Tibial artery (tissue), 4 donors: ENCODE data around the gene STARD4.

Source experiments
- DNase-seq, 2 donors: peaks; one replicate each; pipeline ENCODE4 v3.0.0-alpha.2; 2019
- H3K27ac ChIP-seq, 2 donors: fragments of 200-600 bp; sonication (generic) in 1 of 2; 1 replicate in 1 of 2; 2 replicates in 1 of 2; pipeline ENCODE4 v1.5.1; 2018 to 2019; ENCODE audit warnings: mild to moderate bottlenecking in 1 of 2
- H3K27me3 ChIP-seq, 2 donors: fragments of 200-600 bp; sonication (generic) in 1 of 2; one replicate each; pipeline versions ENCODE4 v1.5.1 to v1.6.0; 2016 to 2019
- H3K36me3 ChIP-seq, 3 donors: fragments of 200-600 bp; sonication (generic) in 2 of 3; one replicate each; pipeline ENCODE4 v1.5.1; 2016 to 2019; ENCODE audit warnings: mild to moderate bottlenecking in 2 of 3
- H3K4me1 ChIP-seq, 4 donors: fragments of 200-600 bp; sonication (generic) in 2 of 4; 1 replicate in 3 of 4; 2 replicates in 1 of 4; pipeline ENCODE4 v1.5.1; 2016 to 2019
- H3K4me3 ChIP-seq, 2 donors: fragments of 200-600 bp; sonication (generic) in 1 of 2; 1 replicate in 1 of 2; 2 replicates in 1 of 2; pipeline ENCODE4 v1.5.1; 2018 to 2019; ENCODE audit warnings: mild to moderate bottlenecking in 2 of 2
- H3K9me3 ChIP-seq, 3 donors: fragments of 200-600 bp; sonication (generic) in 1 of 3; one replicate each; pipeline ENCODE4 v1.5.1; 2016 to 2019
- intact Hi-C: fragments of 100-400 bp; cut with DNase I; formaldehyde crosslinking; loops from one replicate; pipeline ENCODE4 v1.15.0; 2023; ENCODE audit warnings: low total_unique reads
- TF ChIP-seq, protein P1 (sequence below), 2 experiments: fragments of 200-600 bp in 1 of 2; fragments of 450-650 bp in 1 of 2; IDR thresholded peaks; one replicate each; pipeline ENCODE4 v1.5.1; 2017 to 2019; ENCODE audit warnings: antibody characterized with exemption in 2 of 2, mild to moderate bottlenecking in 1 of 2, moderate library complexity in 1 of 2

The STARD4 gene

GRCh38 chr5:111537141-111538024 lies 25.0 kb upstream of the STARD4 start:
- DNase-seq = no peak
- intact Hi-C loops = no loop called here
- TF ChIP-seq, protein P1, sequence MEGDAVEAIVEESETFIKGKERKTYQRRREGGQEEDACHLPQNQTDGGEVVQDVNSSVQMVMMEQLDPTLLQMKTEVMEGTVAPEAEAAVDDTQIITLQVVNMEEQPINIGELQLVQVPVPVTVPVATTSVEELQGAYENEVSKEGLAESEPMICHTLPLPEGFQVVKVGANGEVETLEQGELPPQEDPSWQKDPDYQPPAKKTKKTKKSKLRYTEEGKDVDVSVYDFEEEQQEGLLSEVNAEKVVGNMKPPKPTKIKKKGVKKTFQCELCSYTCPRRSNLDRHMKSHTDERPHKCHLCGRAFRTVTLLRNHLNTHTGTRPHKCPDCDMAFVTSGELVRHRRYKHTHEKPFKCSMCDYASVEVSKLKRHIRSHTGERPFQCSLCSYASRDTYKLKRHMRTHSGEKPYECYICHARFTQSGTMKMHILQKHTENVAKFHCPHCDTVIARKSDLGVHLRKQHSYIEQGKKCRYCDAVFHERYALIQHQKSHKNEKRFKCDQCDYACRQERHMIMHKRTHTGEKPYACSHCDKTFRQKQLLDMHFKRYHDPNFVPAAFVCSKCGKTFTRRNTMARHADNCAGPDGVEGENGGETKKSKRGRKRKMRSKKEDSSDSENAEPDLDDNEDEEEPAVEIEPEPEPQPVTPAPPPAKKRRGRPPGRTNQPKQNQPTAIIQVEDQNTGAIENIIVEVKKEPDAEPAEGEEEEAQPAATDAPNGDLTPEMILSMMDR (IDR thresholded peaks at IDR 0.05) = no peak

GRCh38 chr5:111535879-111536549 lies 23.7 kb upstream of the STARD4 start:
- Histone ChIP-seq H3K4me1 (peaks cover 0 to 15% (median 0%) of the 10 kb centered on the region in 4 donors), H3K4me3 (no peak overlapping the region), H3K27me3 (no peaks in the 10 kb centered on the region), H3K27ac (no peak overlapping the region), H3K9me3 (no peaks in the 10 kb centered on the region), H3K36me3 (no peaks in the 10 kb centered on the region)
- intact Hi-C loops = no loop called here
- DNase-seq = no peak
- TF ChIP-seq, protein P1 (IDR thresholded peaks at IDR 0.05) = no peak

More at GRCh38 chr5:111537141-111538024, 25.0 kb upstream of the STARD4 start:
- H3K4me3 ChIP-seq = no peak overlapping the region
- H3K27me3 ChIP-seq = no peaks in the 10 kb centered on the region
- no peak overlapping the region for H3K27ac ChIP-seq
- H3K4me1 ChIP-seq = peaks cover 0 to 11% (median 0%) of the 10 kb centered on the region in 4 donors
- no peaks in the 10 kb centered on the region for H3K9me3 ChIP-seq
- H3K36me3 ChIP-seq = no peaks in the 10 kb centered on the region

DNA sequence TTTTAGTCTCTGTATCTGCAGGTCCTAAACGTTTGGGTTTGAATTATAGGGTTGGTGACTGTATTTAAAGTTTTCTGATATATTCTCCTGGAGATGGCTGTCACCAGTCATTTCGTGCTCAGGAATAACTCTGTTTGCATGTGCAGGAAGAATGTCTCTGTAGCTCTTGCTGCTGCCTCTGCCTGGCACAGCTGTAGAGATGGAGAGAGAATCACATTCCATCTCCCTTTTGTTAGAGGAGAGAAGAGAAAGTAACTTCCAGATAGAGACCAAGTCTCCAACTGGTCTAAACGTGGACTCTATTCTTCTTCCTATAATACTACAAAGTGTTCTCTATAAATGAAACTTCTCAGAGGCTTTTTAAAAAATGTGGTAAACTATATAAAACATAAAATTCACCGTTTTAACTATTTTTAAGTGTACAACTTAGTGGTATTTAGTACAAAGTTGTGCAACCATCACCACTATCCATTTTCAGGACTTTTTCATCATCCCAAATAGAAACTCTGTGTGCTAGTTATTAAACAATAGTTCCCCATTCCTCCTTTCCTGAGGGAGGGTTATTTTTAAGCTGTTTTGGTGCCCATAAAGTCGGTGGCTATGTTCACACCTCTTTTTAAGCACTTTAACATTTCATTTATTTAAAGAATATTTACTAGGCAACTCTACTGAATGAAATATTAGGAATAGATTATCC lies 20.7 kb upstream of the STARD4 start:
- Histone ChIP-seq H3K4me3 (no peak overlapping the region), H3K4me1 (peaks cover 0 to 15% (median 0%) of the 10 kb centered on the region in 4 donors), H3K27me3 (no peaks in the 10 kb centered on the region), H3K9me3 (no peaks in the 10 kb centered on the region), H3K27ac (no peak overlapping the region), H3K36me3 (no peaks in the 10 kb centered on the region)
- TF ChIP-seq, protein P1 (IDR thresholded peaks at IDR 0.05) = no peak
- intact Hi-C loops = no loop called here
- DNase-seq = no peak

DNA sequence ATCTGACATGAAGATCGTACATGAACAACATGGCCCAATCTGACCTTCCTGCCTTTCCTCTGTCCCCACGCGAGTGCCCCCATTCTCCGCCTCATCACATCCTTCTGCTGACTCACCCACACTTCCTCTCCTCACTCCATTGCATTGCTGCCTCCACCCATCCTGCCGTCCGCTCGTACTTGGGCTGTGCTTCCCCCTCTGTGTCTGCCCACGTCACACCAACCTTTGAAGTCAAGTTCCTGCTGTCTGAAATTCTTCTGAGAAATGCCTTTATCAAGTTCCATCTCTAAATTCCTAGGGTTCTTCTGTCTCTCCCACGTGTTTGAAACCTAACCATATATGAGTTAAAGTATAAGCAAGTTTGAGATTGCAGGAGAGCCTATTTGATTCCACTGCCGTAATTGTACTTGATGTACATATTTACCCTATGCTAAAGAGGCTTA lies 18.0 kb upstream of the STARD4 start:
- TF ChIP-seq, protein P1 (IDR thresholded peaks at IDR 0.05) = no peak
- intact Hi-C loops = no loop called here
- H3K27ac ChIP-seq = no peak overlapping the region
- DNase-seq = peak; percentile 80 to 84
- no peaks in the 10 kb centered on the region for H3K27me3 ChIP-seq
- H3K4me3 ChIP-seq = no peak overlapping the region
- H3K36me3 ChIP-seq = no peaks in the 10 kb centered on the region
- H3K4me1 ChIP-seq = peaks cover 0 to 15% (median 0%) of the 10 kb centered on the region in 4 donors
- H3K9me3 ChIP-seq = no peaks in the 10 kb centered on the region

DNA sequence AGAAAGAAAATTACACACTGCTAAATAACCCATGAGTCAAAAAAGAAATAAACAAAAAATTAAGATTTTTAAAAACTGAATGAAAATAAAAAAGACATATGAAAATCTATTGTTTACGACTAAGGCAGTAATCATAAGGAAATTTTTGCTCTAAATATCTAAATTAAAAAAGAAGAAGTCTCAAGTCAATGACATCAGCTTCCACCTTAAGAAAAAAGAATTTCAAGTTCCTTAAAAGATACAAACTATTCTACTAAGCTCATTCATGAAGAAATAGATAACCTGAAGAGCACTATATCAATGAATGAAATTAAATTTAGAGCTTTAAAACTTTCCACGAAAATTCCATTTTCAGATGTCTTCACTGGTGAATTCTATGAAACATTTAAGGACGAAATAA lies 15.7 kb upstream of the STARD4 start:
- no peaks in the 10 kb centered on the region for H3K36me3 ChIP-seq
- intact Hi-C loops = loop anchor here (10.0 kb wide), 1 partner anchor 627 kb away; no protein-coding TSS in a partner anchor
- no peak overlapping the region for H3K27ac ChIP-seq

More for the DNA sequence above, 15.7 kb upstream of the STARD4 start:
- H3K4me3 ChIP-seq = no peak overlapping the region
- no peaks in the 10 kb centered on the region for H3K9me3 ChIP-seq
- no peaks in the 10 kb centered on the region for H3K27me3 ChIP-seq
- DNase-seq = no peak
- H3K4me1 ChIP-seq = peaks cover 0 to 9% (median 0%) of the 10 kb centered on the region in 4 donors
- TF ChIP-seq, protein P1 (IDR thresholded peaks at IDR 0.05) = no peak
